H9 (cell line): ENCODE data around the gene TSC22D4. TPM values are rescaled to one million over a fixed set of nuclear protein-coding genes. Genes with fewer than 3 reads are reported as not detected.

ENCODE experiments used
- DNase-seq: peaks from one replicate; pipeline ENCODE4 v3.0.0-alpha.2; 2017
- H2AFZ ChIP-seq: one replicate; pipeline ENCODE4 v1.6.1; 2013; ENCODE audit warnings: mild to moderate bottlenecking, low read length, control low read depth, moderate library complexity
- H2AK5ac ChIP-seq: 2 replicates; pipeline ENCODE4 v1.6.1; 2013; ENCODE audit warnings: low read length, control low read depth, mixed read lengths; ENCODE audit not compliant: insufficient read length
- H2BK120ac ChIP-seq: one replicate; pipeline ENCODE4 v1.6.1; 2013; ENCODE audit warnings: low read depth, mild to moderate bottlenecking, low read length, control low read depth, inconsistent platforms; ENCODE audit not compliant: poor library complexity, severe bottlenecking
- H2BK12ac ChIP-seq: 2 replicates; pipeline ENCODE4 v1.6.1; 2013; ENCODE audit warnings: low read length, control low read depth, mixed read lengths, low read depth; ENCODE audit not compliant: insufficient read length
- H2BK15ac ChIP-seq: 2 replicates; pipeline ENCODE4 v1.6.1; 2013; ENCODE audit warnings: low read depth, low read length, control low read depth
- H2BK20ac ChIP-seq: one replicate; pipeline ENCODE4 v1.6.1; 2013; ENCODE audit warnings: low read depth, mild to moderate bottlenecking, low read length, control low read depth, inconsistent platforms; ENCODE audit not compliant: poor library complexity, severe bottlenecking
- H2BK5ac ChIP-seq: 2 replicates; pipeline ENCODE4 v1.6.1; 2013; ENCODE audit warnings: low read length, control low read depth, mixed read lengths; ENCODE audit not compliant: insufficient read length
- H3K14ac ChIP-seq: 2 replicates; pipeline ENCODE4 v1.6.1; 2013; ENCODE audit warnings: low read length, control low read depth; ENCODE audit not compliant: insufficient read depth
- H3K18ac ChIP-seq: 2 replicates; pipeline ENCODE4 v1.6.1; 2013; ENCODE audit warnings: low read depth, mild to moderate bottlenecking, mixed read lengths, low read length, control low read depth; ENCODE audit not compliant: insufficient read length
- H3K23ac ChIP-seq: 2 replicates; pipeline ENCODE4 v1.6.1; 2013; ENCODE audit warnings: low read length, control low read depth, mixed read lengths, low read depth; ENCODE audit not compliant: insufficient read length
- H3K23me2 ChIP-seq: 2 replicates; pipeline ENCODE4 v1.6.1; 2013; ENCODE audit warnings: low read depth, mild to moderate bottlenecking, mixed read lengths, low read length, control low read depth; ENCODE audit not compliant: insufficient read length, poor library complexity, severe bottlenecking
- H3K27ac ChIP-seq: 2 replicates; pipeline ENCODE4 v1.5.1; 2013; ENCODE audit warnings: low read length, control low read depth, mixed read lengths, low read depth; ENCODE audit not compliant: insufficient read length
- H3K27me3 ChIP-seq: 2 replicates; pipeline ENCODE4 v1.6.1; 2013; ENCODE audit warnings: low read length, control low read depth, inconsistent platforms; ENCODE audit not compliant: insufficient read depth
- H3K4ac ChIP-seq: 2 replicates; pipeline ENCODE4 v1.6.1; 2013; ENCODE audit warnings: low read depth, mild to moderate bottlenecking, control low read depth, inconsistent platforms, low read length, moderate library complexity
- H3K4me1 ChIP-seq: 2 replicates; pipeline ENCODE4 v1.6.1; 2013; ENCODE audit warnings: low read length, control low read depth, inconsistent platforms; ENCODE audit not compliant: insufficient read depth
- H3K4me2 ChIP-seq: 2 replicates; pipeline ENCODE4 v1.6.1; 2013; ENCODE audit warnings: low read length, control low read depth, mixed read lengths; ENCODE audit not compliant: insufficient read length, insufficient read depth
- H3K56ac ChIP-seq: 2 replicates; pipeline ENCODE4 v1.6.1; 2013; ENCODE audit warnings: low read depth, mild to moderate bottlenecking, mixed read lengths, low read length, control low read depth; ENCODE audit not compliant: insufficient read length
- H3K79me1 ChIP-seq: 2 replicates; pipeline ENCODE4 v1.6.1; 2013; ENCODE audit warnings: low read depth, mild to moderate bottlenecking, moderate library complexity, low read length, control low read depth, inconsistent platforms; ENCODE audit not compliant: insufficient read depth, poor library complexity, severe bottlenecking
- H3K79me2 ChIP-seq: 2 replicates; pipeline ENCODE4 v1.6.1; 2013; ENCODE audit warnings: low read length, control low read depth, inconsistent platforms; ENCODE audit not compliant: insufficient read depth
- H3K9ac ChIP-seq: 2 replicates; pipeline ENCODE4 v1.6.1; 2013; ENCODE audit warnings: low read length, control low read depth, mixed read lengths; ENCODE audit not compliant: insufficient read length; ENCODE audit errors: extremely low read depth
- H3K9me3 ChIP-seq: one replicate; pipeline ENCODE4 v1.6.1; 2013; ENCODE audit warnings: low read depth, low read length, inconsistent platforms; ENCODE audit not compliant: control insufficient read depth
- H3T11ph ChIP-seq: one replicate; pipeline ENCODE4 v1.6.1; 2013; ENCODE audit warnings: mild to moderate bottlenecking, low read length, control low read depth, inconsistent platforms
- H4K20me1 ChIP-seq: one replicate; pipeline ENCODE4 v1.6.1; 2013; ENCODE audit not compliant: control insufficient read depth, insufficient read length, insufficient read depth
- H4K5ac ChIP-seq: 2 replicates; pipeline ENCODE4 v1.6.1; 2013; ENCODE audit warnings: low read depth, mild to moderate bottlenecking, mixed read lengths, low read length, control low read depth; ENCODE audit not compliant: insufficient read length
- H4K8ac ChIP-seq: replicated peaks from 2 replicates; pipeline ENCODE4 v1.6.1; 2013; ENCODE audit warnings: low read length, control low read depth, mixed read lengths, low read depth; ENCODE audit not compliant: insufficient read length
- H4K91ac ChIP-seq: 2 replicates; pipeline ENCODE4 v1.6.1; 2013; ENCODE audit warnings: low read depth, mild to moderate bottlenecking, moderate library complexity, mixed read lengths, low read length, control low read depth; ENCODE audit not compliant: insufficient read length
- H3K27ac Mint-ChIP-seq, 3 experiments: 2 replicates in 2 of 3; 3 replicates in 1 of 3; pipeline ENCODE4 v1.8.0; 2020 to 2021; ENCODE audit warnings: mixed read lengths in 3 of 3, mild to moderate bottlenecking in 1 of 3, moderate library complexity in 1 of 3
- H3K27me3 Mint-ChIP-seq: 2 replicates; pipeline ENCODE4 v1.8.0; 2021; ENCODE audit warnings: low read depth, mild to moderate bottlenecking, moderate library complexity, mixed read lengths
- H3K36me3 Mint-ChIP-seq, 3 experiments: 2 replicates in 2 of 3; 3 replicates in 1 of 3; pipeline ENCODE4 v1.8.0; 2020 to 2021; ENCODE audit warnings: low read depth in 3 of 3, mixed read lengths in 3 of 3; ENCODE audit not compliant: insufficient read depth in 1 of 3
- H3K4me1 Mint-ChIP-seq, 2 experiments: 2 replicates each; pipeline ENCODE4 v1.8.0; 2020; ENCODE audit warnings: mixed read lengths in 2 of 2
- H3K4me3 Mint-ChIP-seq, 2 experiments: 2 replicates in 1 of 2; 3 replicates in 1 of 2; pipeline ENCODE4 v1.8.0; 2020 to 2021; ENCODE audit warnings: mild to moderate bottlenecking in 2 of 2, mixed read lengths in 2 of 2, moderate library complexity in 1 of 2
- H3K9me3 Mint-ChIP-seq, 2 experiments: 2 replicates in 1 of 2; 3 replicates in 1 of 2; pipeline ENCODE4 v1.8.0; 2020; ENCODE audit warnings: mild to moderate bottlenecking in 2 of 2, mixed read lengths in 2 of 2, moderate library complexity in 1 of 2
- CTCF ChIP-seq: fragments of 200-600 bp; sonication (generic); conservative IDR thresholded peaks from 3 replicates; pipeline ENCODE4 v1.8.0; 2021; ENCODE audit warnings: antibody characterized with exemption, mild to moderate bottlenecking
- WGBS: extraction: QIAGEN DNeasy Blood & Tissue Kit; methylation state at CpG from one replicate; pipeline ENCODE4 v1.1.7; 2013; ENCODE audit warnings: missing lambda C conversion rate, low lambda C conversion rate, mixed read lengths; ENCODE audit not compliant: insufficient read length; ENCODE audit errors: extremely low coverage; 5-methylcytosine and 5-hydroxymethylcytosine counted together
- total RNA-seq: library from RNA; stranded (reverse); gene quantifications from 2 replicates; pipeline ENCODE4 v1.2.1, GENCODE V29; 2021

Gene TSC22D4
- total RNA-seq, 1 experiment from 2014 or later: 17.5 TPM

GRCh38 chr7:100433592-100434296 lies 45.3 kb downstream of the TSC22D4 start:
- Histone ChIP-seq H2BK120ac (no peak overlapping the region), H4K91ac (no peak overlapping the region), H2BK12ac (no peak overlapping the region), H3K4me1 (no peaks in the 10 kb centered on the region), H3K79me1 (peaks cover 3% of the 10 kb centered on the region), H3K79me2 (no peaks in the 10 kb centered on the region; the same call in 1 of the 2 replicates), H2AFZ (no peak overlapping the region), H3K9ac (no peak overlapping the region), H2BK20ac (no peak overlapping the region), H3K23me2 (peaks cover 11% of the 10 kb centered on the region), H2BK15ac (no peak overlapping the region), H3K4me2 (no peak overlapping the region), H3K4ac (no peak overlapping the region), H2AK5ac (no peak overlapping the region), H4K5ac (no peak overlapping the region), H3K56ac (no peak overlapping the region), H3T11ph (no peak overlapping the region), H3K9me3 (no peaks in the 10 kb centered on the region), H3K27me3 (no peaks in the 10 kb centered on the region), H3K18ac (no peak overlapping the region), H3K14ac (no peak overlapping the region), H4K20me1 (no peaks in the 10 kb centered on the region), H4K8ac (no peak overlapping the region), H3K27ac (no peak overlapping the region), H2BK5ac (no peak overlapping the region), H3K23ac (no peak overlapping the region)
- Mint-ChIP-seq H3K4me1 (peaks cover 45 to 46% of the 10 kb centered on the region in 2 experiments), H3K36me3 (peaks cover 37 to 57% (median 40%) of the 10 kb centered on the region in 3 experiments), H3K4me3 (peak overlapping the region; percentile 87 to 96; a peak in 4 of 5 replicates), H3K9me3 (peaks cover 0 to 5% of the 10 kb centered on the region in 2 experiments; a peak in 1 of 5 replicates), H3K27me3 (peaks cover 9% of the 10 kb centered on the region), H3K27ac (peak overlapping the region; percentile 79 to 95 (median 89); a peak in 4 of 7 replicates)
- no peak for TF ChIP-seq CTCF
- DNase-seq: no peak
- no CpG with 5 or more reads among the region's 10 CpGs for WGBS
